Psoas muscle (tissue), 8 donors: ENCODE data around the gene PHLPP1. TPM values are rescaled to one million over a fixed set of nuclear protein-coding genes. Genes with fewer than 3 reads are reported as not detected.

Experiments used
- ATAC-seq, 4 donors: fragments of 200-7000 bp; cut with Tn5 transposase; one replicate each; pipeline ENCODE4 v1.9.1; 2020; ENCODE audit warnings: moderate library complexity in 3 of 4, mild to moderate bottlenecking in 2 of 4
- DNase-seq, 2 donors: peaks; one replicate each; pipeline ENCODE4 v3.0.0-alpha.2; 2020
- H3K27ac ChIP-seq: fragments of 200-600 bp; one replicate; pipeline ENCODE4 v1.8.0; 2022
- H3K27me3 ChIP-seq, 3 donors: fragments of 200-600 bp in 1 of 3; one replicate each; pipeline versions ENCODE4 v1.6.1 to v1.8.0; 2013 to 2022; ENCODE audit warnings: low read length in 2 of 3, mild to moderate bottlenecking in 2 of 3, moderate library complexity in 1 of 3; ENCODE audit not compliant: insufficient read depth in 3 of 3
- H3K36me3 ChIP-seq, 2 donors: fragments of 200-600 bp in 1 of 2; one replicate each; pipeline versions ENCODE4 v1.6.1 to v1.8.0; 2013 to 2022; ENCODE audit warnings: low read depth in 1 of 2, mild to moderate bottlenecking in 1 of 2, moderate library complexity in 1 of 2; ENCODE audit not compliant: insufficient read depth in 1 of 2
- H3K4me1 ChIP-seq: fragments of 200-600 bp; one replicate; pipeline ENCODE4 v1.8.0; 2022
- H3K4me3 ChIP-seq: fragments of 200-600 bp; one replicate; pipeline ENCODE4 v1.8.0; 2022; ENCODE audit warnings: mild to moderate bottlenecking
- H3K9me3 ChIP-seq: fragments of 200-600 bp; one replicate; pipeline ENCODE4 v1.8.0; 2022
- CTCF ChIP-seq: fragments of 200-600 bp; IDR thresholded peaks from one replicate; pipeline ENCODE4 v1.8.0; 2022; ENCODE audit warnings: antibody characterized with exemption
- WGBS, 3 donors: extraction: QIAGEN DNeasy Blood & Tissue Kit; methylation state at CpG; one replicate each; pipeline versions ENCODE4 v1.1.6 to v1.1.7; 2013; 5-methylcytosine and 5-hydroxymethylcytosine counted together
- intact Hi-C, 2 donors: fragments of 100-400 bp; cut with DNase I; formaldehyde crosslinking; loops; one replicate each; pipeline versions ENCODE4 v1.11.0 to v1.14.2; 2022
- polyA plus RNA-seq, 3 donors: library from polyadenylated mRNA; stranded (reverse); fragments of 200-250 nt; gene quantifications; one replicate each; pipeline ENCODE4 v1.2.3, GENCODE V29; 2013
- total RNA-seq, 4 donors: library from RNA; stranded (reverse); fragmentation: NEBNext Ultra II Directional in 2 of 4; extraction: Animal tissue kit (Norgen Biotek cat#: 25700) in 2 of 4; gene quantifications; one replicate each; pipeline versions ENCODE4 v1.2.1 to v1.2.4, GENCODE V29; 2021 to 2023
- donor health status: healthy with polysubstance abuse.
- donor health status: DM: no; HTN: no; CAD: no; lungs with moderate emphysema.
- donor health status: Bipolar disorder and iron deficiency.
- donor health status: healthy.
- donor health status: DM: yes; HTN: yes; CAD: no.
- donor health status: DM: no; HTN: no; CAD: no.
- donor health status: DM: no; HTN: no; CAD: no.
- donor health status: DM: yes; HTN: yes; CAD: no.

The PHLPP1 gene
- total and polyA plus RNA-seq, 7 donors, result 0.79 to 6.4 (median 3.5) TPM

GRCh38 chr18:62957885-62958472 is 242.6 kb downstream of the PHLPP1 start:
- ATAC-seq (no peak), DNase-seq (no peak)
- peak; percentile 39 for TF ChIP-seq CTCF
- H3K4me1 ChIP-seq, result no peaks in the 10 kb centered on the region
- H3K27ac ChIP-seq, result no peak overlapping the region
- H3K9me3 ChIP-seq, result no peaks in the 10 kb centered on the region
- WGBS, 3 donors, result 75 to 79% (median 79%) methylated on average over 9 of the region's 9 CpGs
- peaks cover 0 to 8% of the 10 kb centered on the region in 2 donors for H3K36me3 ChIP-seq
- no peaks in the 10 kb centered on the region for H3K27me3 ChIP-seq
- intact Hi-C loops, result loop anchor here in 1 of 2 donors (5.0 to 10.0 kb wide), 2 partner anchors 241 to 1117 kb away; partner anchors contain the start of gene PHLPP1
- H3K4me3 ChIP-seq, result no peak overlapping the region

GRCh38 chr18:62959481-62959880 is 244.1 kb downstream of the PHLPP1 start:
- Histone ChIP-seq H3K36me3 (peaks cover 0 to 23% of the 10 kb centered on the region in 2 donors), H3K9me3 (no peaks in the 10 kb centered on the region), H3K27me3 (no peaks in the 10 kb centered on the region), H3K4me3 (no peak overlapping the region), H3K27ac (no peak overlapping the region), H3K4me1 (no peaks in the 10 kb centered on the region)
- ATAC-seq (no peak), DNase-seq (no peak)
- intact Hi-C loops, result loop anchor here in 1 of 2 donors (5.0 to 10.0 kb wide), 2 partner anchors 242 to 1115 kb away; partner anchors contain the start of gene PHLPP1
- 95 to 100% (median 96%) methylated on average over 3 of the region's 3 CpGs for WGBS, 3 donors
- TF ChIP-seq CTCF, result no peak

GRCh38 chr18:62963507-62963906 is 248.2 kb downstream of the PHLPP1 start:
- H3K27me3 ChIP-seq, result no peaks in the 10 kb centered on the region
- H3K36me3 ChIP-seq, result peaks cover 0 to 21% of the 10 kb centered on the region in 2 donors
- 67 to 73% (median 70%) methylated on average over 3 of the region's 3 CpGs for WGBS, 3 donors
- ATAC-seq (no peak), DNase-seq (no peak)
- no peaks in the 10 kb centered on the region for H3K4me1 ChIP-seq
- no peak for TF ChIP-seq CTCF
- intact Hi-C loops, result no loop called here
- no peaks in the 10 kb centered on the region for H3K9me3 ChIP-seq
- H3K27ac ChIP-seq, result no peak overlapping the region
- H3K4me3 ChIP-seq, result no peak overlapping the region

GRCh38 chr18:62964432-62964831 is 249.1 kb downstream of the PHLPP1 start:
- intact Hi-C loops, result no loop called here
- Histone ChIP-seq H3K27me3 (no peaks in the 10 kb centered on the region), H3K4me3 (no peak overlapping the region), H3K27ac (no peak overlapping the region), H3K36me3 (peaks cover 0 to 16% of the 10 kb centered on the region in 2 donors), H3K4me1 (no peaks in the 10 kb centered on the region), H3K9me3 (no peaks in the 10 kb centered on the region)
- WGBS, 3 donors, result 57 to 75% (median 73%) methylated on average over 1 of the region's 1 CpG
- ATAC-seq, result no peak
- no peak for TF ChIP-seq CTCF
- DNase-seq, result no peak

GRCh38 chr18:62967089-62967488 is 251.7 kb downstream of the PHLPP1 start:
- no peaks in the 10 kb centered on the region for H3K4me1 ChIP-seq
- no peak for ATAC-seq
- no peak for DNase-seq
- H3K36me3 ChIP-seq, result peaks cover 0 to 16% of the 10 kb centered on the region in 2 donors
- no peak for TF ChIP-seq CTCF
- no peak overlapping the region for H3K27ac ChIP-seq
- no peaks in the 10 kb centered on the region for H3K9me3 ChIP-seq
- intact Hi-C loops, result no loop called here
- H3K4me3 ChIP-seq, result no peak overlapping the region
- H3K27me3 ChIP-seq, result no peaks in the 10 kb centered on the region
- 91 to 94% (median 93%) methylated on average over 4 of the region's 4 CpGs for WGBS, 3 donors
